H1 (cell line): Measurements from ENCODE around the gene POLD1.

ENCODE experiments used
- ASH2L ChIP-seq: fragments of 200-600, 300-600 bp; sonication (generic); IDR thresholded peaks from one replicate; pipeline ENCODE4 v1.7.1; 2017; ENCODE audit warnings: low read length
- CEBPB ChIP-seq: IDR thresholded peaks from 2 replicates; pipeline ENCODE4 v1.6.1; 2012; ENCODE audit warnings: low read depth, low read length
- CTBP2 ChIP-seq: IDR thresholded peaks from 2 replicates; pipeline ENCODE4 v1.7.0; 2011; ENCODE audit warnings: borderline replicate concordance, mild to moderate bottlenecking, moderate library complexity, mixed read lengths, low read length; ENCODE audit not compliant: insufficient read depth, insufficient read length
- CTCF ChIP-seq, 3 experiments: IDR thresholded peaks; 1 replicate in 2 of 3; 2 replicates in 1 of 3; pipeline versions ENCODE4 v1.5.1 to v1.6.1; 2011; ENCODE audit warnings: low read length in 3 of 3, mild to moderate bottlenecking in 3 of 3, inconsistent platforms in 2 of 3, low read depth in 1 of 3, moderate library complexity in 1 of 3; ENCODE audit not compliant: insufficient read depth in 1 of 3; ENCODE audit errors: control extremely low read depth in 1 of 3
- E2F6 ChIP-seq: IDR thresholded peaks from 2 replicates; pipeline ENCODE4 v1.6.1; 2012; ENCODE audit warnings: inconsistent platforms
- EP300 ChIP-seq, 2 experiments: IDR thresholded peaks; 1 replicate in 1 of 2; 2 replicates in 1 of 2; pipeline ENCODE4 v1.6.1; 2011 to 2012; ENCODE audit warnings: low read depth in 2 of 2, low read length in 2 of 2, mild to moderate bottlenecking in 2 of 2, borderline replicate concordance in 1 of 2, inconsistent platforms in 1 of 2, moderate library complexity in 1 of 2
- EZH2 ChIP-seq: fragments of 200-600 bp; sonication (generic); IDR thresholded peaks from 2 replicates; pipeline ENCODE4 v1.7.1; 2012; ENCODE audit warnings: low read depth, mild to moderate bottlenecking, moderate library complexity, low read length, inconsistent platforms; ENCODE audit not compliant: severe bottlenecking
- NRF1 ChIP-seq: IDR thresholded peaks from 2 replicates; pipeline ENCODE4 v1.6.1; 2011; ENCODE audit warnings: mild to moderate bottlenecking, low read depth, low read length, improper control_type of control experiment
- POLR2AphosphoS5 ChIP-seq: IDR thresholded peaks from 2 replicates; pipeline ENCODE4 v1.6.1; 2011; ENCODE audit warnings: low read depth, low read length
- SIRT6 ChIP-seq: IDR thresholded peaks from one replicate; pipeline ENCODE4 v1.7.1; 2012; ENCODE audit warnings: low read length, inconsistent platforms

- TF ChIP-seq EP300 (IDR thresholded peaks at IDR 0.05; ENCODE audit: borderline replicate concordance in 1 of 2, low read depth in 2 of 2, low read length in 2 of 2): no peak
- TF ChIP-seq CTCF (IDR thresholded peaks at IDR 0.05; ENCODE audit: control extremely low read depth in 1 of 3, insufficient read depth in 1 of 3, low read depth in 1 of 3, low read length in 3 of 3): no peak
- no peak for TF ChIP-seq NRF1
- TF ChIP-seq EZH2: no peak
- TF ChIP-seq POLR2AphosphoS5: no peak
- TF ChIP-seq CTBP2: no peak
- no peak for TF ChIP-seq ASH2L
- TF ChIP-seq SIRT6: no peak
- TF ChIP-seq CEBPB: no peak
- TF ChIP-seq E2F6: no peak
These were observed 9.4 kb downstream of the POLD1 start for GRCh38 chr19:50393589-50393988.
